ENCODE data around the gene NMUR1.

Gene NMUR1

GRCh38 chr2:231514225-231514950 is 15.9 kb downstream of the NMUR1 start (continued):
- TF ChIP-seq SP3 (tag by site-specific recombination; IDR thresholded peaks at IDR 0.05) (peak; percentile 79), ZXDB (tag by site-specific recombination; IDR thresholded peaks at IDR 0.05) (peak; percentile 86; the same call in 1 of the 2 replicates), ZNF704 (tag by site-specific recombination; IDR thresholded peaks at IDR 0.05) (no peak), ZNF311 (tag by site-specific recombination; IDR thresholded peaks at IDR 0.05; ENCODE audit: borderline replicate concordance) (no peak), KLF1 (tag by site-specific recombination; IDR thresholded peaks at IDR 0.05) (peak; percentile 65), SP2 (tag by site-specific recombination; IDR thresholded peaks at IDR 0.05) (peak; percentile 98), KLF10 (tag by site-specific recombination; IDR thresholded peaks at IDR 0.05) (peak; percentile 30; the same call in 1 of the 2 replicates), ZFP37 (tag by site-specific recombination; IDR thresholded peaks at IDR 0.05) (no peak), ZNF561 (tag by site-specific recombination; IDR thresholded peaks at IDR 0.05; ENCODE audit: borderline replicate concordance) (peak; percentile 56; the same call in 1 of the 2 replicates), SP7 (tag by site-specific recombination; IDR thresholded peaks at IDR 0.05) (peak; percentile 49), ZNF174 (tag by site-specific recombination; IDR thresholded peaks at IDR 0.05) (no peak), ZNF341 (tag by site-specific recombination; IDR thresholded peaks at IDR 0.05; ENCODE audit: low read depth) (no peak), YY2 (tag by site-specific recombination; IDR thresholded peaks at IDR 0.05) (0 out of 2 replicates have a peak, but pooled peaks have one; percentile 17), ZFHX2 (tag by site-specific recombination; conservative IDR thresholded peaks at IDR 0.05) (peak; percentile 58), ZBTB11 (tag by site-specific recombination; conservative IDR thresholded peaks at IDR 0.05; ENCODE audit: low read depth) (no peak), ZBTB1 (tag by site-specific recombination; IDR thresholded peaks at IDR 0.05) (0 out of 2 replicates have a peak, but pooled peaks have one; percentile 26), ZNF2 (tag by site-specific recombination; IDR thresholded peaks at IDR 0.05) (no peak), ZNF175 (tag by site-specific recombination; IDR thresholded peaks at IDR 0.05) (no peak), GFI1B (tag by site-specific recombination; IDR thresholded peaks at IDR 0.05) (no peak), EGR2 (tag by site-specific recombination; IDR thresholded peaks at IDR 0.05; ENCODE audit: low read depth) (0 out of 2 replicates have a peak, but pooled peaks have one; percentile 26), YY1 (tag by site-specific recombination; IDR thresholded peaks at IDR 0.05) (0 out of 2 replicates have a peak, but pooled peaks have one; percentile 44), ZNF658 (tag by site-specific recombination; IDR thresholded peaks at IDR 0.05) (no peak), OSR2 (tag by site-specific recombination; IDR thresholded peaks at IDR 0.05) (no peak), ZNF600 (tag by site-specific recombination; IDR thresholded peaks at IDR 0.05) (peak; percentile 65), ZNF623 (tag by site-specific recombination; IDR thresholded peaks at IDR 0.05) (no peak), ZNF121 (tag by site-specific recombination; IDR thresholded peaks at IDR 0.05) (no peak), KLF9 (tag by site-specific recombination; IDR thresholded peaks at IDR 0.05; ENCODE audit: low read depth) (peak; percentile 66; the same call in 1 of the 2 replicates), IKZF3 (tag by site-specific recombination; IDR thresholded peaks at IDR 0.05) (no peak), ZBTB8A (tag by site-specific recombination; IDR thresholded peaks at IDR 0.05) (peak; percentile 99)
- TF ChIP-seq, protein P1, sequence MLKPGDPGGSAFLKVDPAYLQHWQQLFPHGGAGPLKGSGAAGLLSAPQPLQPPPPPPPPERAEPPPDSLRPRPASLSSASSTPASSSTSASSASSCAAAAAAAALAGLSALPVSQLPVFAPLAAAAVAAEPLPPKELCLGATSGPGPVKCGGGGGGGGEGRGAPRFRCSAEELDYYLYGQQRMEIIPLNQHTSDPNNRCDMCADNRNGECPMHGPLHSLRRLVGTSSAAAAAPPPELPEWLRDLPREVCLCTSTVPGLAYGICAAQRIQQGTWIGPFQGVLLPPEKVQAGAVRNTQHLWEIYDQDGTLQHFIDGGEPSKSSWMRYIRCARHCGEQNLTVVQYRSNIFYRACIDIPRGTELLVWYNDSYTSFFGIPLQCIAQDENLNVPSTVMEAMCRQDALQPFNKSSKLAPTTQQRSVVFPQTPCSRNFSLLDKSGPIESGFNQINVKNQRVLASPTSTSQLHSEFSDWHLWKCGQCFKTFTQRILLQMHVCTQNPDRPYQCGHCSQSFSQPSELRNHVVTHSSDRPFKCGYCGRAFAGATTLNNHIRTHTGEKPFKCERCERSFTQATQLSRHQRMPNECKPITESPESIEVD (tag by site-specific recombination; IDR thresholded peaks at IDR 0.05), result no peak
- TF ChIP-seq, protein P2, sequence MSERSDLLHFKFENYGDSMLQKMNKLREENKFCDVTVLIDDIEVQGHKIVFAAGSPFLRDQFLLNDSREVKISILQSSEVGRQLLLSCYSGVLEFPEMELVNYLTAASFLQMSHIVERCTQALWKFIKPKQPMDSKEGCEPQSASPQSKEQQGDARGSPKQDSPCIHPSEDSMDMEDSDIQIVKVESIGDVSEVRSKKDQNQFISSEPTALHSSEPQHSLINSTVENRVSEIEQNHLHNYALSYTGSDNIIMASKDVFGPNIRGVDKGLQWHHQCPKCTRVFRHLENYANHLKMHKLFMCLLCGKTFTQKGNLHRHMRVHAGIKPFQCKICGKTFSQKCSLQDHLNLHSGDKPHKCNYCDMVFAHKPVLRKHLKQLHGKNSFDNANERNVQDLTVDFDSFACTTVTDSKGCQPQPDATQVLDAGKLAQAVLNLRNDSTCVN (tag by site-specific recombination; optimal IDR thresholded peaks at IDR 0.05), result peak; percentile 96
- TF ChIP-seq, protein P3, sequence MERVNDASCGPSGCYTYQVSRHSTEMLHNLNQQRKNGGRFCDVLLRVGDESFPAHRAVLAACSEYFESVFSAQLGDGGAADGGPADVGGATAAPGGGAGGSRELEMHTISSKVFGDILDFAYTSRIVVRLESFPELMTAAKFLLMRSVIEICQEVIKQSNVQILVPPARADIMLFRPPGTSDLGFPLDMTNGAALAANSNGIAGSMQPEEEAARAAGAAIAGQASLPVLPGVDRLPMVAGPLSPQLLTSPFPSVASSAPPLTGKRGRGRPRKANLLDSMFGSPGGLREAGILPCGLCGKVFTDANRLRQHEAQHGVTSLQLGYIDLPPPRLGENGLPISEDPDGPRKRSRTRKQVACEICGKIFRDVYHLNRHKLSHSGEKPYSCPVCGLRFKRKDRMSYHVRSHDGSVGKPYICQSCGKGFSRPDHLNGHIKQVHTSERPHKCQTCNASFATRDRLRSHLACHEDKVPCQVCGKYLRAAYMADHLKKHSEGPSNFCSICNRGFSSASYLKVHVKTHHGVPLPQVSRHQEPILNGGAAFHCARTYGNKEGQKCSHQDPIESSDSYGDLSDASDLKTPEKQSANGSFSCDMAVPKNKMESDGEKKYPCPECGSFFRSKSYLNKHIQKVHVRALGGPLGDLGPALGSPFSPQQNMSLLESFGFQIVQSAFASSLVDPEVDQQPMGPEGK (tag by site-specific recombination; IDR thresholded peaks at IDR 0.05), result peak; percentile 69
